GM19467 (cell line): ENCODE data around the gene PLD1.

Source experiments
- ATAC-seq: cut with Tn5 transposase; IDR thresholded peaks from one replicate; pipeline ENCODE4 v1.9.1; 2021; ENCODE audit warnings: mild to moderate bottlenecking, moderate library complexity; ENCODE audit not compliant: unreplicated experiment

The PLD1 gene

GRCh38 chr3:171774521-171774920 lies 35.8 kb downstream of the PLD1 start:
- no peak for ATAC-seq

- ATAC-seq, result no peak
These were observed 37.7 kb downstream of the PLD1 start for GRCh38 chr3:171772427-171773056.

DNA sequence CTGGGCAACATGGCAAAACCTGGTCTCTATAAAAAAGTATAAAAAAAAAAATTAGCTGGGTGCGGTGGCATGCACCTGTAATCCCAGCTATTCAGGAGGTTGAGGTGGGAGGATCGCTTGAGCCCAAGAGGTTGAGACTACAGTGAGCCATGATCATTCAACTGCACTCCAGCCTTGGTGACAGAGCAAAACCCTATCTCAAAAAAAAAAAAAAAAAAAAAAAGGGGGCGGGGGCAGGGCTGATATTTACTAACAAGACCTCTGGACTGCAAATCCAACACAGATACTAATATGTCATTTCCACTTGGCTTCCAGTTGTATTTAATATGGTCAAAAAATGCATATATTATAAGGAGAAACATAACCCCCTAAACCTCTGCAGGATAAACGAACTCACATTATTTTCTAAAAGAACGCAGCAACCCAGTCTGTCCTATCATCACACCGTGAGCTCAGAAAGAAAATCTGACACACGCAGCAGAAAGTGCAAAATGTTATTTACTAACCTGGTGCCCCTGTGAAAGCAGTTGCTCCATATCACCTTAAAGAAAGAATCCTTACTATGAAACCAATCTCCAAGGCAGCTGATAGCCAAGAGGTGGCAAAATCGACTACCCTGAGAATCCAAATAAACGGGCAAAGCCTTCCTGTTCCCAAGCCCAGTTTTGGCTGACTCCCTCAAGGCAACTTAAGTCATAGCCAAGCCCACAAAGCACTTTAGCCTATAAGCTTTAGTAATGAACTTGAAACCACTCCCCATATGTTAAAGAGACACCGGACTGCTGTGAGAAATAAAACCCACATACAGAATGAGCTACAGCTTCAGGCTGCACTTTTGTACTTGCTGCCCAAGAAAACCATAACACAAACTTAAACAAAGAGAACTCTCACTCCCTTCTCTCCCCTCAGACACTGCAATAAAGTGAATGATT lies 39.3 kb downstream of the PLD1 start:
- no peak for ATAC-seq

DNA sequence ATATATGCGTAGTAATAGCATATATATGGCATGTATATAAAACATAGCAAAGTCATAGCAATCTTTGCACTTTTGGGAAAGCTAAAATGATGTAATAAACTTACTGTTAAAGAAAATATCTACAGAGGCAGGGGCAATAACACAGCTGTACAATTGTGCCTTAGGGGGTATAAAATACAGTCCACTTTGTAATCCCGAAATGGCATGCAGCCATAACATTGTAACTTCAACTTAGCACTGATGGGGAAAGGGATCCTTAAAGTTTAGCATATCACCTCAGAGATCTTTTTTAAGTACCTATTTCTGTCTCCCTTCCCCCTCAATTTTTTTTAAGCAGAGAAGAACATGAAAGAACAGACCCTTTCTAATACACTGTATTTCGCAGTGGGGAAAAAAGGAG lies 40.8 kb downstream of the PLD1 start:
- no peak for ATAC-seq

GRCh38 chr3:171768986-171769385 lies 41.3 kb downstream of the PLD1 start:
- no peak for ATAC-seq

GRCh38 chr3:171768281-171768900 lies 41.9 kb downstream of the PLD1 start:
- ATAC-seq, result no peak

GRCh38 chr3:171765511-171765887 lies 44.8 kb downstream of the PLD1 start:
- ATAC-seq, result no peak

GRCh38 chr3:171763392-171763791 lies 46.9 kb downstream of the PLD1 start:
- ATAC-seq, result no peak

DNA sequence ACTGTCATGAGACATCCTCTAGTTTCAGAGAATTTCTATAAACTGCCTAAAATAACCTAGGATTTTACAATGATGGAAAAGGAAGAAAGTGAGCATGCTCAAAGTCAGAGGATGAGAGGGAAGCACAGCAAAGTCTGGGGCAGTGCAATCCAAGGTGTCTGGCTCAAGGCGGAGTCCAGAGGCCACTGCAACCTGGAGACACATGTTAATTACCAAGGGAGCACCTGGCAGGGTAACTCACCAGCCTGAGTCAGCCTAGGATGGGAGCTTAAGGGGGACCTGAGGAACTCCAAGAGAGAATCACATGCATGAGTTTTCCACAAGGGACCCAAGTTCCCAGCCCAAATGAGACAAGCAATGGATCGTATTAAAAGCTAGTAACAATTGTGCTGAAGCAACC lies 49.8 kb downstream of the PLD1 start:
- ATAC-seq, result no peak

- no peak for ATAC-seq
These were observed 52.2 kb downstream of the PLD1 start for GRCh38 chr3:171758109-171758508.

DNA sequence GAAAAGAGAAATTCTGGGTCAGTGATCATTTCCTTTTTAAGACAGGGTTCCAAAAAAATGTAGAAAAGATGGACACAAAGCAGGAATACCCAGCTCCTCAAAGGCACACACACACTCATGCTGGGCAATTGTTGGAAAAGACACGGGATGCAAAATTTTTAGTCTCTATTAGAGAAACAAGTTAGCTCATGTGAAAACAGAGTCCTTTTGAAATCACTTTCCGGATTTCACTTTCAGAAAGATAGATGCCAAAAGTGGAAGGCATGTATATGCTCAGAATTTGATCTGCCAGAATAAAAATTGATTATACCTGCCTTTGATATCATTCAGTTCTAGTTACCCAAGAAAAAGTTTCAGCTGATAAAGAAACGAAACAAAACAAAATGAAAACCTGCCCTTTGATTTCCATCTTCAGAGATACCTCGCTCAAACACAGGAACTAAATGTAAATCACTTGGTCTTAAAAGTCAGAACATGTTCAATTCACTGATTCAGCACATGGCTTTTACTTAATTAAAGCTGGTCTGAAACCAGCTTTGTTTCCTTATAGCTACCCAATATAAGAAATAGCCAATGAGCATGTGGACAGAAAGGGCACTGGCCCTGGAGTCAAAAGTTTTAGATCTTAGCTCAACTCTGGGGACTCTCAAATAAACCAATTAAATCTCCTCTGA lies 52.8 kb downstream of the PLD1 start:
- ATAC-seq, result no peak

DNA sequence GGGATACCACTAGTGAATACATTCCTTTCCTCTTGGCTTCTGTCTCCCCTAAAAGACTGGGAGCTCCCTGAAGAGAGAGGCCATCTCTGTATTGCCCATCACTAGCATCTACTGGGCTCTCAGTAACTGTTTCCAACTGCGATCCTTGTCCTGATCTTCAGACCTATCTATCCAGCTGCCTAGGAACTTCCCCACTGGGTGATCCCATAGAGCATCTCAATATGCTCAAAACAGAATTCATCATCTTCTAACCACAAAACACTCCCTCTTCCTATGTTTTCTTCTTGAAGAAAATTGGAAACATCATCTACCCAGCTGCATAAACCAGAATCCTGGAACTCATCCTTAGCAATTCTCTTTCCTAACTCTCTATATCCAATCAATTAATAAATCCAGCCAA lies 54.6 kb downstream of the PLD1 start:
- no peak for ATAC-seq

DNA sequence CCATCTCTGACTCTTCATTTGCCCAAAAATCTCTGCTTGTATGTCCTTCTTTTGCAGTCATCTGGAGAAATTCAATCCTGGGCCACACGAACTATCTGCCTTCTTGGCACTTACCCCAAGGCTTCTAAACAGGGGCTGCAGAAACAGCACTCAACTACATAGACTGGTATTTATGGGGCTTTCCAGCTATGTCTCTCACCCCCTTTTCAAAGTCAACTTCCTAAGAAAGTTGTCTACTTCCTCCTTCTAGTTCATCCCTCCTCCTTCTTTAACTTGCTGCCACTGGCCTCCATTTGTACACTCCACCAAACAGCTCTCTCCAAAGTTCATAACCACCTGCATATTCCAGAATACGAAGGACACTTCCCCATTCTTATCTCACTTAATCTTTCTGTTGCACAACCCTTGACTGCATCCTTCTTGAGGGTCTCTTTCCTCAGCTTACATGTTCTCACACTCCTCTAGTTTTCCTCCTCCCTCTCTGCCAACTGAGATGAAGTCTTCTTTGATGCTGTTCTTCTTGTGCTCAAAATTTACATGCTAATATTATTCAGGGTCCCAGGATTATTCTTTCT lies 55.2 kb downstream of the PLD1 start:
- ATAC-seq, result no peak

GRCh38 chr3:171753665-171754408 lies 56.4 kb downstream of the PLD1 start:
- no peak for ATAC-seq

DNA sequence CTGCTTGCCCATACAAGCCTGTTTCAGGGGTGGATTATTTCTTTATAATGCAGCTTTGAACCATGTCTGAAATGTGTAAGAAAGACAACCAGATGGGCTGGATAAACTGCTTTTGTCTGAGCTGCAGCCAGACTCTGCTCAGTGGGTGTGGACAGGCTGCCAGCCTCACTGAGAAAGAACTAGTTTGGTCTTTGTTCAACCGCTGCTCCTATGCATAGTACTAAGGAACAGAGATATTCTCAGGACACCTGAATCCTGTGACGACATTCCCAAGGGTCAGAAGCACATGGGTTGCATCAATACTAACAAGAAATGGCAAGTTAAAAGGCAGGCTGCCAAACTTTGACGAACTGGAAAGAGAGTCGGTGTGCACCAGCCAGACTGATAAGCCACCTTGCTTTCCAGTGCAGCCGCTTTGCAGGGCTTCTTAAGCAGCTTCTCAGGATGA lies 57.2 kb downstream of the PLD1 start:
- no peak for ATAC-seq

DNA sequence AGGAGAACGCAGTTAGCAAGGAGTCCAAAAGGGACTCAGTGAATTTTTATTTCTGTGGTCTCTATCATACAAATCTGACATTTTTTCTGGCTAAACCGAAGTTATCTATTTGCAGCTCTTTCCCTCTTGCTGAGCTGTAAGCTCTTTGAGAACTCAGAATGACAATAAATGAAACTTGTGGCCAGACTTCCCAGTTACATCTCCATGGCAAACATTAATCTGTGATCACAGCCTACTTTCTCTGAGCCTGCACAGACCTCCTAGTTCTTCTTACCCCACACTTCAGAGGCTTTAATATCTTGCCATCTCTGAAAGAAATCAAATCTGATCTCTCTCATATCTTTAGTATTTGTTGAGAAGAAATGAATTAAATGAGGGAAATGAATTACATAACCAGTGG lies 58.0 kb downstream of the PLD1 start:
- no peak for ATAC-seq

- no peak for ATAC-seq
These were observed 61.2 kb downstream of the PLD1 start for GRCh38 chr3:171749124-171749523.

DNA sequence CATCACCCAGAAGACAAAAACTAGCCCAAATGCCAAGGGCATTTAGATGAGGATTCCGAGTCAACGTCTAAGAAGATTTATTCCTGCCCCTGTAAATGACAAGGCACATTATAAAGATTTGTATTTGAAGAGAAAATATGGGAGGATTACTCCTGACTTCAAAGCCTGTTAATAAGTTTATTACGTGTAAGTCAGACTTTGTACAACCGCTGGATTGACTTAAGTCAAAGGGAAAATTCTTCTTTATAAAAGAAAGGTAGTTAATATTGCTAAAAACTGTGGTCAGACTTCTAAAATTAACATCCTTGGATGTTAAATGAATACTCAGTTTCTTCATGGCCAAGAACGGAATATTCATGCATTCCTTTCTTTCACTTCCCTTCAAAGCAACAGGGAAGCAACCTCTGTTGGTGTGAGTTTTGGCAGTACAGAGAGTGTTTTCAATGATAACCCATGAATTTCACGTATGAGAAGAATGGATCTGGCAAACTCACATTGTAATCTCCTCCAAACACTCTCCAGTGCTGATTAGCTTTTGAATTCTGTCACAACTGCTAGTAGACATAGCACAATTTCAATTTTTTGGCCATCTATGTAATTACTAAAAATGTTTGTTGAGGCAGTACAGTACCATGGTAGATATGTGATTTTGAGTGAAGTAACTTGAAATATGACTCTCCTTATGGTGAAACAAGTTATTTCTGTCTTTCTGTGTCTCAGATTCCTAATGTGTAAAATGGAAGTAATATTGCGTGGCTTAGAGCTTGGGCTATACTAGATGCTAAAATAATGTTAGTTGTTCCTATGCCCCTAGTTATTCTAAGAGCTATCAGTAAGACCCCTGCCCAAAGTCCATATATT lies 62.0 kb downstream of the PLD1 start:
- ATAC-seq, result no peak

- ATAC-seq, result no peak
These were observed 62.9 kb downstream of the PLD1 start for GRCh38 chr3:171747223-171747920.
